Measurements from ENCODE around the gene TRAPPC2L.
"Not testable (repeated sequence)": the region's sequence is repeated elsewhere in the genome, so short reads cannot be mapped to it uniquely, and the experiment has no call there.

The TRAPPC2L gene

DNA sequence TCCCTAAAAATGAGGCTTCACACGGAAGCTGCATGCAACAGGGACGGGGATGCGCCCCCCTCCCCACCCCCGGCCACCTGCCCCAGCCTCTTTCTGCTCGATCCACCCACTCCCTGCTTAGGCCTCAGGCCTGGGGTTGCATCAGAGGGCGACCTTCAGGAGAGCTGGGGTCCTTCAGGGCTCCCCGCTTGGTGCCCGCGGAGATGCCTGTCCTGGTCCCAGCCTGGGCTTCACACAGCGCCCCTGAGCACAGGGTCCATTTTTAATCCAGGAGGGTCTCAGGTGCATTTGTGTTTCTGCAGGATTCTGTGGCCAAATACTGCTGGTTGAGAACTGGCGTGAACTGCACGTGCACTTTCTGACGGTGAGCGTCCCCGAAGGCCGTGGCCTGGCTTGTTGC lies 37.8 kb upstream of the TRAPPC2L start:
- FAIRE-seq, result no peak

DNA sequence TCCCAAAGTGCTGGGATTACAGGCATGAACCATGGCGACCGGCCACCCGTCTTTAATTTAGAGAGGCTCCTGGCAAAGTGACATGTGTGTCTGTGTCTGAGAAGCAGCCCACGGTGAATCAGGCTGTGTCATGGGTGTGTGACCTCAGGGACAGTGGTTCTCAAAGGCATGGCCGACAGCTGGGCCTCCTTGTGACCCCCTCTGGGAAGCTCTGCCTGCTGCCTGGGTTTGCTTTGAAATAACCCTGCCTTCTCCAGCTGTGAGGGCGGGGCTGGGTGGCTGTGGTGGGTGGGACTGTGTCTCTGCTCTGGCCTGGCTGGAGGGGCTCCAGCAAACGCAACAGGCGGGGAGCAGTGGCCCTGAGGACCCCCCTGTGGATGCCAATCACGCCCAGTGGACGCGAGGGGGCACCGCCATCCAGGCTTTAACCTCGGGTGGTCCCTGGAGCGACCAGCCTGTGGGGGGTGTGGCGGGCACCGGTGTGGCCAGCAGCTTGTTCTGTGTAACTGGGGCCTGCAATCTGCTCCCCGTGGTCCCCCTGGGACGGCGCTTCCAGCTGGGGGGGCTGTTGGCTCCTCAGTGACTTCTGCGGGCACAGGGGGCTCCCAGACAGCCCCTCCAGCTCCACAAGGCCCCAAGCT lies 36.4 kb upstream of the TRAPPC2L start:
- no peak for FAIRE-seq

DNA sequence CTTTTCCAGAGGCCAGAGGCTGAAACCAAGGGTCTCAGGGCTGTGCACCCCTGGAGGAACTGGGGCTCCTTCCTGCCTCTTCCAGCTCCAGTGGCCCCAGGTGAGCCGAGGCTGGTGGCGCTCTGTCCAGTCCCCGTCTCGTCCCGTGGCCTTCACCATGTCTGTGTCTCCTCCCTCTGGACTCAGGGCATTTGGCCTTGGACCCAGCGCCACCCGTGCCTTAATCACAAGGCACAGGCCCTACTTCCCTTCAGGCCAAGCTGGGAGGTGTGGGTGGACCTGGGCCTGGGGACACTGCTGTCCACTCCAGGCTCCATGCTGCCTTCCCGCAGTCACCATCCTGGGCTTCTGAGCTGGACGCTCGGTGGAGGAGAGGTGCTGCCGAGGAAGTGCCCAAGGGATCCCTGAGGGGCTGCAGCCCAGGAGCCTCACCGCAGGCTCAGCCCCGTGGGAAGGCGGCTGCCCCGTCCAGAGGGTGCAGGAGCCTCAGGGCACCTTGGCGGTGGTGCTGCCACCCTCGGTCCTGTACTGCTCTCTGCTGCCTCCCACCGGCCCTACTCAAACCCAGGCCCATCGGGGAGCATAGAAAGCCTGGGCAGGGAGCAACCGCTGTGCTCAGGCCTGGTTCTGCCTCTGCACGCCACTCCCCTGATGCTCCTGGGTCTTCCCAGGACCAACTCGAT lies 35.6 kb upstream of the TRAPPC2L start:
- FAIRE-seq, result no peak

DNA sequence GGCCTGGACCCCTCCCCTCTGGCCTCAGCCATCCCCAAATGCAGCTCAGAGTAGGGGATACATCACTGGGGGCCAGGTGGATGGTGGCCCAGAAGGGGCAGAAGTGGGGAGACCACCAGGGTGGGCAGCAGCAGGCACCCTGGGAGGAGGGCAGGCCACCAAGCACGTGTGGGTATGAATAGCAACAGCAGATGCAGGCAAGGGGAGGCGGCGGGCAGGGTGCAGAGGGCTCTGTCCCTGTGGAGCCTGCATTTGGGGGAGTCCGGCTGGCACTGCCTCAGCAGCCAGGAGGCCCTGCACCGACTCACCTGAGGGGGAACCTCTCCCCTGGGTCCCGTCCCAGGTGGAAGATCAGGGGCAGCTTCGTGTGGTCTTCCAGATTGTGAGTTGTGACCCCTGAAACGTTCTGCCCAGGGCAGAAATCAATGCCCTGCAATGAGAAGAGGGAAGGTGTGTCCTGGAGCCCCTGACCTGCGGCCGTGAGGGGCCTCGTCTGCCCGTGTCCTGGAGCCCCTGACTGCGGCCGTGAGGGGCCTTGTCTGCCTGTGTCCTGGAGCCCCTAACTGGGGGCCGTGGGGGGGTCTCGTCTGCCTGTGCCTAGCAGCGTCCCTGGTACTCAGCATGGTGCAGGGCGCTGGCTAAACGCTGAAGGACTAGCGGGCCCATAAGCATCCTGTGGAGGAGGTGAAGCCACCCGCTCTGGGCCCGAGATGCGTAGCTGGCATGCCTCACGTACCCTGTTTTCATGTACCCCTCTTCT lies 34.5 kb upstream of the TRAPPC2L start:
- no peak for FAIRE-seq

DNA sequence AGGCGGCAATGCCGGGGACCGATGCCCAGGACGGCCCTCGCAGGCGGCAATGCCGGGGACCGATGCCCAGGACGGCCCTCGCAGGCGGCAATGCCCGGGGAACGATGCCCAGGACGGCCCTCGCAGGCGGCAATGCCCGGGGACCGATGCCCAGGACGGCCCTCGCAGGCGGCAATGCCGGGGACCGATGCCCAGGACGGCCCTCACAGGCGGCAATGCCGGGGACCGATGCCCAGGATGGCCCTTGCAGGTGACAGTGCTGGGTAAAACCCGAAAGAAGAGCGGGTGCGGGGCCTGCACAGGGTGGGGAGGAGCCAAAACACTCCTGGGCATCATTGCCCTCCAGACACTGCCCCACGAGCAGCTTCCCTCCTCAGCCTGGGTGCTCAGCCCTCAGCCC lies 33.3 kb upstream of the TRAPPC2L start:
- FAIRE-seq, result not testable (repeated sequence)

DNA sequence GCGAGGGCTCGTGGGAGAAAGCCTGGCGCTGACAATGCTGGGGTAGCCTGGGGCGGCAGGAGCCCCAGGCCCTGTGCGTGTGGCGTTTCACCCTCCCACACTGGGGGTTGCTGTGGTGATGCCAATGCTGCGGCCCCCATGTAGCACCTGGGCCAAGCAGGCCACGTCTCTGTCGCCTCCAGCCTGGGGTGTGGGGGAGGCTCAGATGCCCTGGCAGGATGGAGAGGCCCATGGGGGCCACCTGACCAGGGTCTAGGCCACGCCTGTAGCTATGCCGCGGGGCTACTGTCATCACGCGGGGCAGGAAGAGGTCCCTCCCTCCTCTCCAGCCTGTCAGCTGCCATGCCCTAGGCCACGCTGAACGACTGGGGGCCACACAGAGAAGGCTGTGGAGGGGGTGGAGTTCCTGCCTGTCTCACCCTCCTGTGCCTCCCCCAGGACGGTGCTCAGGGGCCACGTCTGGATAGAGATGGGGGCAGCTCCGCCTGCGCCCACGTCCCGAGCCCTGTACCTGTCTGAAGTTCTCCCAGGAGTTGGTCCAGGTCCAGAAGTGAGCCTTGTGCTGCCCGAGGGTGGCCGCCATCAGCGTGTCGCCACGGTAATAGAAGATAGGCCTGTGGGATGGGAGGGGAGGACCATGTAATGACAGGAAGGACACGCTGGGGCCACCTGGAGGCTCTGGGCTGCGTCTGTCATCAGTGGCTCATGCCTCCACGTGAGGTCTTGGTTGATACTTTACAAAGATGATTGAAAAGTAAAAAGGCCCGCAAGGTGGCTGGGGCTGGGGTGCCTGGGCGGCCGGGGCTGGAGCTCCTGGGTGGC lies 32.5 kb upstream of the TRAPPC2L start:
- no peak for FAIRE-seq

DNA sequence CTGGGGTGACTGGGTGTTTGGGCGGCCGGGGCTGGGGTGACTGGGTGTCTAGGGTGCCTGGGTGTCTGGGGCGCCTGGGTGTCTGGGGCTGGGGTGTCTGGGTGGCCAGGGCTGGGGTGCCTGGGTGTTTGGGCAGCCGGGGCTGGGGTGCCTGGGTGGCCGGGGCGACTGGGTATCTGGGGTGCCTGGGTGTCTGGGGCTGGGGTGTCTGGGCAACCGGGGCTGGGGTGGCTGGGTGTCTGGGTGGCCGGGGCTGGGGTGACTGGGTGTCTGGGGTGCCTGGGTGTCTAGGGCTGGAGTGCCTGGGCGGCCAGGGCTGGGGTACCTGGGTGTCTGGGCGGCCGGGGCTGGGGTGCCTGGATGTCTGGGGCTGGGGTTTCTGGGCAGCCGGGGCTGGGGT lies 31.8 kb upstream of the TRAPPC2L start:
- no peak for FAIRE-seq

DNA sequence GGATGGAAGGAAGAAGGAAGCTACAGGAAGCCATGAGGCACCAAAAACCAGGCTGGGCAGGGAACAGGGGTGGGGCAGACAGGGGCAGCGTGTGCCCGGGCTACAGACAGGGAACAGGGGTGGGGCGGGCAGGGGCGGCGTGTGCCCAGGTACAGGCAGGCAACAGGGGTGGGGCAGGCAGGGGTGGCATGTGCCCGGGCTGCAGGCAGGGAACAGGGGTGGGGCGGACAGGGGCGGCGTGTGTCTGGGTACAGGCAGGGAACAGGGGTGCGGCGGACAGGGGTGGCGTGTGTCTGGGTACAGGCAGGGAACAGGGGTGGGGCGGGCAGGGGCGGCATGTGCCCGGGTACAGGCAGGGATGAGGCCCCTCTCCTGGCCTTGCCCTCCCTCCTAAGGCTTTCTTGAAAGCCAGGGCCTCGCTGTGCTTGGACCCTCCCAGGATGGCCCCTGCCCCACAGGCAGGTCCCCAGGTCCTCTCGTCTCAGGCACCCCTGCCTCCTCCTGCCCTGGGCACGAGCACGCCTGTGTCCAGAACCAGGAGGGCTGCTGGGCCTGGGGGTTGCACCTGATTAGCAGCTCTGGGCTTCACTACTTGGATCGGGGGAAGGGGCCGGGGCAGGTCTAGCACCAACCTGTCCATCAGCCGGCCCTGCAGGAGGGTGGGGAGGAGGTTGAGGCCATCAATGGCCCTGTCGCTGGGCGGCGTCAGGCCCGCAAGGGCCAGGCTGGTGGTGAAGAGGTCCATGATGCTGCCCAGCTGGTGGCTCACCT lies 30.7 kb upstream of the TRAPPC2L start:
- no peak for FAIRE-seq

DNA sequence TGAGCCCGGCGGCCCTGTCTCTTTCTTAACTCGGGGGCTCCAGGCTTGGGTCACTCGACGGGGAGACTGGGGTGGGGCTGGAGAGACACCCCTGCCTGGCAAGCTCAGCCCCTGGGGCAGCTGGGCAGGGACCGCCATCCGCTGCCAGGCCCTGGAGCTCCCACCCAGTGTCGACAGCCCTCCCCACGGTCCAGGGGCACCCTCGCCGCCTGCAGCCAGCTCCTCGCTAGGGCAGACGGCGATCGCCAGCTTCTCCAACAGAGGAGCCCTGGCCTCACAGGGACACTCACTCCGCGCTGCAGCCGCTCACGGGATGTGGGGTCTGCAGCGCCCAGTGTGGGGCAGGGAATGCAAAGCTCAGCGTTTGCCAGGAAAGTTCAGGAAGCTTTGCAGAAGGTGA lies 29.2 kb upstream of the TRAPPC2L start:
- no peak for FAIRE-seq

DNA sequence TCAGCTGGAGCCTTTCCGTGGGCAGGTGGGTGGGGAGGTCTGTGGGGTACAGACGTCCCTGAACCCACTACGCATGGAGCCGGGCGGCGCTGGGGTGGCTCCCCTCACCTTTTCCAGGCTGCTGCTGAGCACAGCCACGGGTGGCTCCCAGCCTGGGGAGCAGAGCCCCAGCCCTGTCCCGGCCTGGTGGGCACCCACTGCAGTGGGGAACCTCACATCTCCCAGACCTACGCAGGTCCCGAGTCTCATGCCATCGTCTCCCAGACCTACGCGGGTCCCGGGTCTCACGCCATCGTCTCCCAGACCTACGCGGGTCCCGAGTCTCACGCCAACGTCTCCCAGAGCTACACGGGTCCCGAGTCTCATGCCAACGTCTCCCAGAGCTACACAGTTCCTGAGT lies 28.2 kb upstream of the TRAPPC2L start:
- no peak for FAIRE-seq

DNA sequence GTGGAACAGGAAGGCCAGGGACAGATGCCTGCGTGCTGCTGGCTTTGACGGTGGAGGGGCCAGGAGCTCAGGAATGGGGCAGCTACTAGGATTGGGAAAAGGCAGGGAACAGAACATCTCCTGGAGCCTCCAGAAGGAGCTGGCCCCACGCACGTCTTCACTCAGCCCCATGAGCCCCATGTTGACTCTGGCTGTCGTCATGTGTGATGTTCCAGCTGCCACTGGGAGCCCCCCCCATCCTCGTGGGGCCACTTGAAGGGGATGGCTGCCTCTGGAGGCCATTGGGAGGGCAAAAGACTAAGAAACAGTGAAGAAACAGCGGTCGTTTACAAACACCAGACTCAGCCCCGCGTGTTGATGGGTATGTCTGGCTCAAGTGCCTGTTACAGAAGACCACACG lies 26.7 kb upstream of the TRAPPC2L start:
- no peak for FAIRE-seq

DNA sequence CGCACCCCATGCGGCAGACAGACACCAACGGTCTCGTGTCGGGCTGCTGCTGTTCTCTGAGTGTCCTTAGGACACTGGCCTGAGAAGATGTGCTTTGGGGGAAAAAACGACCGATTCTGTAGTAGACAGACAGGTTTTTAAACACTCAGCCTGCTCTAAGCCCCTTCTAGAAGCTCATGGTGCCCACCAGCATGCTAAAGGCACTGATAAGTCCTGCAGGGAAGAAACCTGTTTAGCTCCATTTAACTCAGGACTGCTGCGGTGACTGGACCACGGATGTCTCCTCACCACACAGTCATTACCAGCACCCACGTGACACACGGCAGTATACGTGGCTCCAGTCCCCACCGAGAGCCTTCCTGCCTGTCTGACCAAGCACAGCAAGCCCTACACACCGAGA lies 26.1 kb upstream of the TRAPPC2L start:
- no peak for FAIRE-seq

DNA sequence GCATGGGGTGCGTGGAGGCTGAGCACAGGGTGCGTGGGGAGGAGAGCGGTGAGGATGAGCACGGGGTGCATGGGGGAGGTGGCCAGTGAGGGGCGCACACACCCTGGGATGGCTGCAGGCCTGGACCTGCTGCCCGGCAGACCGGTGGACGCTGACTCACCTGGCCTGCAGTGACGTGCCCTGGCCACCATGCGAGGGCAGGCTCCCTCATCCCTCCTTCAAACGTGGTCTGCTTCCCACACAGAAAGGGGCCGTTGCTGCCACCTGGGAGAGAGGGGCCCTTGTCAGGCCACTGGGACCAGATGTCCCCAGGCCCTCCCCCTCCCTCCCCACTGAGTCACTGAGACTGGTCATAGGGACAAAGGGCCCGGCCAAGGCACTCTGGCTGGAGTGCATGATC lies 25.1 kb upstream of the TRAPPC2L start:
- FAIRE-seq, result no peak

DNA sequence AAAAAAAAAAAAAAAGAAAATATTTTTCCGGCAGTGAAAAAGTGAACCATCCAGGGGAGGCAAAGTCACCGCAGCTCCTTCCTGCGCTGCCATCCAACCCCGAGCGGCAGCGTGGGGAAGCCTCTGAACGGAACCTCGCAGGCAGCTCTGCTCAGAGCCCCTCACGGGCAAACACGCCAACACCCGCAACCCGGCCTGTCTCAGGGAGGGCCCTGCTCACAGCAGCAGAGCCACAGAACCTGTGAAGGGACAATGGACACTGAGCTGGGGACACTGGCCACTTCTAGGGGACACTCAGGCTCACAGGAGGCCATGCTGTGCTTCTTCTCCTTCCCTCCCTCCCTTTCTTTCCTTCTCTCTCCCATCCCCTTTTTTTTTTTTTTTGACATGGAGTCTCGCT lies 23.8 kb upstream of the TRAPPC2L start:
- FAIRE-seq, result no peak

DNA sequence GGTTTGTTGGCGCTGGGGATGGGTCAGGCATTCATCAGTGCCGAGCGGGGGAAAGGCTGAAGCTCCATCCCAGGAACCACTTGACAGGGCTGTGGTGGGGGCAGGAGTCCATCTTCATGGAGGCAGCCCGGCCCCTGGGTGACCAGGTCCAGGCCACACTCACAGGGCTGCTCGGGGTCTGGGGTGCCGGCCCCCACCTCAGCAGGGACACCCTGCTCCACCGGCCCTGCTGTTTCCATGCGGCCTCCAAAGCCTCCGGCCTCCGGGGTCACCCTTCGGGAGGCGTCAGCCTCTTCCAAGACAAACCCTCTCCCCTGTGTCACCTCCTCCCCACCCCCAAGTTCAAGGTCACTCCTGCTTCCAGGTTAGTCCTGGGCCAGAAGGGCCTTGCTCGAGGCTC lies 22.3 kb upstream of the TRAPPC2L start:
- FAIRE-seq, result no peak

DNA sequence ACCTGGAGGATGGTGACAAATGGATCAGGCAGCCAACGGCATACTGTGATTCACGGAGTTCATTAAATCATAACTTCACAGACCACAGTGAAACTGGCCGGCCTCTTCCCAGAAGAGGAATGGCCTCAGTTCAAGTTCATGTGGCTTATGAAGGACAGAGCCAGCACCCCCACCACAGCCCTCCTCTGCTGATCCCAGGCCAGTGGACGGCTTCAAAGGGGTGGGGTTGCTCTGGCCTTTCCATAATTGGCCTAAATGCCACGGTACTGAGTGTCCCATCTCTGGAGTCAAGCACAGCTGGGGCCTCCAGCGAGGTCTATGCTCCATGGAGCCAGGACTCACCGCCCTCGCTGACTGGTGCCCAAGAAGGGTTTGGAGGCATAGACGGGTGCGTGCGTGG lies 21.5 kb upstream of the TRAPPC2L start:
- FAIRE-seq, result no peak

DNA sequence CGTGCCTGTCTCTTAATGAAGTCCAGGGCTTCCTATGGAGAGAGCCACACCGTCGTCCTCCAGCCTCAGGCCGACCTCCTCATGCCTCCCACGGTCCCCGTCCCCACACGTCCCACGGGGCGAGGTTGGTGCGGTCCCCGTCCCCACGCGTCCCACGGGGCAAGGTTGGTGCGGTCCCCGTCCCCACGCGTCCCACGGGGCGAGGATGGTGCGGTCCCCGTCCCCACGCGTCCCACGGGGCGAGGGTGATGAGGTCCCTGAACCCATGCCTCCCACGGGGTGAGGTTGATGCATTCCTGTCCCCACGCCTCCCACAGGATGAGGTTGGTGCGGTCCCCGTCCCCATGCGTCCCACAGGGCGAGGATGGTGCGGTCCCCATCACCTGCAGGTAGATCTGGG lies 21.1 kb upstream of the TRAPPC2L start:
- FAIRE-seq, result no peak

DNA sequence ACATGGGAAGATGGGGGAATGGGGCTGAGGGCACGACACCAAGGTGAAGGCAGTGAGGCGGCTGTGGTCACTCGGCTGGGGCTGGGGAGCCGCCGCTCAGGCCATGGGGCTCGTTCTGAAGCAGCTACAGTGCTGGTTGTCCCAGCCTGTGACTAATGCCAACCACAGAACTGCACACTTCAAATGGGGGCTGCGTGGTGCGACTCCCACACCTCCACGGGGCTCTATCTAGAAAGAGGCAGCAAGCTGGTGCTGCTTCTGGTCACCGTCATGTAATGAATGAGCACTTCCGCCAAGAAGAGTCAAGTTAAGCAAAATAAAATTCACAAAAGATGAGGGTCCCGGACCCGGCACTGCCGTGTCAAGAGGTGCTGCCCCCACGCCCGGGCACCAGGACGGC lies 20.1 kb upstream of the TRAPPC2L start:
- FAIRE-seq, result no peak

DNA sequence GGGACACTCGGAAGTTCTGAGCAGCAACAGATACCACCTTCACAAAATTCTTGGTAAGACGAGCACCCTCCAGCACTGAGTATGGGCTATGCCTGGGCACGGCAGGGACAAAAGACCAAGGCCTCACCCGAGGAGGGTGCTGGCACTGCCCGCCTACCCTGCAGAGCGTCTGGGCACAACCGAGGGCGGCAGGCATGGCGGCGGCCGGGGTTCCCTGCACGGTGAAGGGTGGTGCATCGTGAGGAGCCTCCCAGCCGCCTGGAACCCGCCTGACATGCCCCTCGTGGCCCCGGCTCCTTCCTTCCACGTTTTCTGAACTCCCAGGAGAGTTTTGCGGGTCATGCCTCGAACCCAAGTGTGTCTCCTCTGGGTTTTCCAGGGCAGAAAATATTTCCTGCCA lies 19.1 kb upstream of the TRAPPC2L start:
- FAIRE-seq, result no peak

DNA sequence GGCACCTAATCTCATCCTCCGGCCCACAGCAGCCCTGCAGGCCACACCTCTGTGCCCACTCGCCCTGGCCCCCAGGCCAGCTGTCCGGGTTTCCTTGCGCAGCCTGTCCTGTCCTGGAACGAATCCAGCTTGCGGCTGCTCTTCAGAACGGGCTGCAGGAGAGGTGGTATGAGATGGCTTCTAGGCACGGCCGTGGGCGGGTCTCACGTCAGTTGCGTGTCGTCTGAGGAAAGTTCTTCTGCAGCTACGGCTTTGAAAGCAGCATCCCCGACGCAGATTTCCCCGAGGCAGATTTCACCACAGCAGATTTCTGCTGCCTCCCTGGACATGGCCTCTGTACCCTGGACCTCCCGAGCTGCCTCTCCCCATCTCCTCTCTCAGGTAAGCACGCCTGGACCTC lies 18.4 kb upstream of the TRAPPC2L start:
- no peak for FAIRE-seq

DNA sequence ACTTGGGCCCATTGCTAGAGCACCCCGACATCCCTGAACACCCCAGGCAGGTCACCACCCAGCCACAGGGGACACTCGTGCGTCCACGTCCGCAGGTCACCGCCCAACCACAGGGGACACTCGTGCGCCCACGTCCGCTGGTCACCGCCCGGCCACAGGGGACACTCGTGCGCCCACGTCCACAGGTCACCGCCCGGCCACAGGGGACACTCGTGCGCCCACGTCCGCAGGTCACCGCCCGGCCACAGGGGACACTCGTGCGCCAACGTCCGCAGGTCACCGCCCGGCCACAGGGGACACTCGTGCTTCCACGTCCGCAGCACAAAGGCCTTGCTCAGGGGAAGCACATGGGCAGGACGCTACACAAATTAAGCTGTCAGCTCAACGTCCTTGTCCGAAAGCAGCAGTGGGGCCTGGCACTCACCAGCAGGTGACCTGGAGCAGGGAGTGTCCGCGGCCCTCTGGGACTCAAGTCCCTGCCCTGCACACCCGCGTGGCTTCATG lies 17.8 kb upstream of the TRAPPC2L start:
- no peak for FAIRE-seq

All from endometrium (tissue), 2 donors.